WI38 (cell line): ENCODE results near the gene MFAP3L.

Source experiments
- H3K4me3 ChIP-seq: 2 replicates; pipeline ENCODE4 v1.5.1; 2011; ENCODE audit warnings: low read depth, mild to moderate bottlenecking, control low read depth, low read length
- TF ChIP-seq, protein P1 (sequence below): IDR thresholded peaks from 2 replicates; pipeline ENCODE4 v1.5.1; 2012; ENCODE audit warnings: low read depth, mild to moderate bottlenecking, control low read depth, low read length

The MFAP3L gene

DNA sequence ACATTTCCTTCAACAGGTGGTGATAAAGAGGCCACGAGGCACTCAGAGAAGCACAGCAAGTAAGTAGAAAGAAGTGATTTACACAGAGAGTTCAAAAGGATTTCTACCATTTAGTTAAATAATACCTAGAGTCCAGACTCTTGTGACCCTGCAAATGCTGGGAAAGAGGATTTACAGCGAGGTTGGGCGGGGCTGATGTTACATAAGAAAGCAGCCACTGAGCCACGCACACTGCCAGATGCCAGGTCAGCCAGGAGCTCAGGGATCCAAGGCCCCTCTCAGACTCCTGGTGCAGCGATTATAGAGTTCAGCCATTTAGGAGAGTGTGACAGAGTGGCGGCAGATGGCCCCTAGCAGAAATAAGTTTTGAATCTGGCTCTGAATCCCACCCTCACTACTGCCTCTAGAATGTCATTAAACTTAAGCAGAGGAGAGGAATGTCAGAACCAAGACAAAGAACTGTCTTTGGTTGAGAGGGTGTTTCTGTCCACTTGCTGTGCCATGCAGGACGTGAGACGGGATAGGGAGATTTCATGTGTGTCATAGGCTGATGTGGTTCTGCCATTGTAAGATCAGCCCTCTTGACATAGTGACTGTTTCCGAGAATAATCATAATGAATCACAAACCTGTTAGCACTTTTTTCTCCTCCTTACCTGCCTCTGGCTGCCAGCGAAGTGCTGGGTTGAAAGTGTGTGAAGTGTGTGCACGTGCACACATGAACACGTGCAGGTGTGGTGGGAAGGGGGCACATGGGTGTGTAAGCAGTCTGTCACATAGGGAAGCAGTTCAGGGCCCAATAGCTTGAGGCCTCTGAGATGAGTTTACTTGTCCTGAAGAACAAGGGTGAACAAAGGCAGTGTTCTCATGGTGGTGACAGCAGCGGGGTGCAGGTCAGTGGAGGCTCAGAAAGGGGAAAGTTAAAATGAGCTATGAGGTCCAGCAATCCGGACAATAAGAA, 50.1 kb downstream of the MFAP3L start:
- no peak overlapping the region for H3K4me3 ChIP-seq
- TF ChIP-seq, protein P1, sequence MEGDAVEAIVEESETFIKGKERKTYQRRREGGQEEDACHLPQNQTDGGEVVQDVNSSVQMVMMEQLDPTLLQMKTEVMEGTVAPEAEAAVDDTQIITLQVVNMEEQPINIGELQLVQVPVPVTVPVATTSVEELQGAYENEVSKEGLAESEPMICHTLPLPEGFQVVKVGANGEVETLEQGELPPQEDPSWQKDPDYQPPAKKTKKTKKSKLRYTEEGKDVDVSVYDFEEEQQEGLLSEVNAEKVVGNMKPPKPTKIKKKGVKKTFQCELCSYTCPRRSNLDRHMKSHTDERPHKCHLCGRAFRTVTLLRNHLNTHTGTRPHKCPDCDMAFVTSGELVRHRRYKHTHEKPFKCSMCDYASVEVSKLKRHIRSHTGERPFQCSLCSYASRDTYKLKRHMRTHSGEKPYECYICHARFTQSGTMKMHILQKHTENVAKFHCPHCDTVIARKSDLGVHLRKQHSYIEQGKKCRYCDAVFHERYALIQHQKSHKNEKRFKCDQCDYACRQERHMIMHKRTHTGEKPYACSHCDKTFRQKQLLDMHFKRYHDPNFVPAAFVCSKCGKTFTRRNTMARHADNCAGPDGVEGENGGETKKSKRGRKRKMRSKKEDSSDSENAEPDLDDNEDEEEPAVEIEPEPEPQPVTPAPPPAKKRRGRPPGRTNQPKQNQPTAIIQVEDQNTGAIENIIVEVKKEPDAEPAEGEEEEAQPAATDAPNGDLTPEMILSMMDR: no peak

- no peak overlapping the region for H3K4me3 ChIP-seq
- TF ChIP-seq, protein P1: no peak
These were observed 50.9 kb downstream of the MFAP3L start for GRCh38 chr4:169975131-169975837.

GRCh38 chr4:169971456-169972015, 54.7 kb downstream of the MFAP3L start:
- no peak overlapping the region for H3K4me3 ChIP-seq
- TF ChIP-seq, protein P1: no peak

DNA sequence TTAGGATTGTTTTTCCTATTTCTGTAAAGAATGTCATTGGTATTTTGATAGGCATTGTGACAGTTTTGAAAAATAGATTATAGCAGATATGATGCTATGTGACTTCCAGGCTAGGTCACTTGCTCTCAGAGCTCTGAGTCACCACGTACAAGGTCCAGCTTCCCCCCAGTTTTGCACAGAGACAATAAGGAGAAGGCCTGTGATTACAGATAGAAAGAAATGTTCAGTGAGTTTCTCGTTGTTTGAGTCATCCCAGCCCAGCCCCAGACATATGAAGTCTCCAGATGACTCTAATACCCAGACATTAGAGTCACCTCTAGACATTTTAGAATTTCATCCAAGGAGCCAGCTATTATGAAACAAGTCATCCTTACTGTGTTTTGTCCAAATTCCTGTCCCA, 57.2 kb downstream of the MFAP3L start:
- TF ChIP-seq, protein P1: no peak
- no peak overlapping the region for H3K4me3 ChIP-seq

GRCh38 chr4:169963998-169964397, 62.2 kb downstream of the MFAP3L start:
- no peak overlapping the region for H3K4me3 ChIP-seq
- TF ChIP-seq, protein P1: no peak

GRCh38 chr4:169959254-169959653, 66.9 kb downstream of the MFAP3L start:
- H3K4me3 ChIP-seq: no peak overlapping the region
- TF ChIP-seq, protein P1: no peak
